ENCODE results near the gene CXCL10.

Gene CXCL10

DNA sequence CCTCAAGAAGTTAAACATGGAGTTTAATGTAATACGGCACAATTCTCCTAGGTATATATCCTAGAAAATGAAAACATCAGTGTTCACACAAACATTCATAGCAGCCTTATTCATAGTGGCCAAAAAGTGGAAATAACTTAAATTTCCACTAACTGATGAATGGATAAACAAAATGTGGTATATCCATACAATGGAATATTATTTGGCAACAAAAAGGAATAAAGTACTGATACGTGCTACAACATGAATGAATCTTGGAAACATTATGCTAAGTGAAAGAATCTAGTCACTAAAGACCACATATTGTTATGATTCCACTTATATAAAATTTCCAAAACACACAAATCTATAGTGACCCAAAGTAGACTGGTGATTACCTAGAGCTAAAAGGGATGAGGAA is 47.1 kb downstream of the CXCL10 start:
- FAIRE-seq (no peak), DNase-seq (ENCODE audit: insufficient read length) (no peak)
- TF ChIP-seq TAF1 (IDR thresholded peaks at IDR 0.05; ENCODE audit: borderline replicate concordance, low read depth, low read length) (no peak), POLR2A (IDR thresholded peaks at IDR 0.05; ENCODE audit: low read depth, low read length) (no peak), POLR2AphosphoS5 (IDR thresholded peaks at IDR 0.05; ENCODE audit: low read depth, low read length) (no peak)

DNA sequence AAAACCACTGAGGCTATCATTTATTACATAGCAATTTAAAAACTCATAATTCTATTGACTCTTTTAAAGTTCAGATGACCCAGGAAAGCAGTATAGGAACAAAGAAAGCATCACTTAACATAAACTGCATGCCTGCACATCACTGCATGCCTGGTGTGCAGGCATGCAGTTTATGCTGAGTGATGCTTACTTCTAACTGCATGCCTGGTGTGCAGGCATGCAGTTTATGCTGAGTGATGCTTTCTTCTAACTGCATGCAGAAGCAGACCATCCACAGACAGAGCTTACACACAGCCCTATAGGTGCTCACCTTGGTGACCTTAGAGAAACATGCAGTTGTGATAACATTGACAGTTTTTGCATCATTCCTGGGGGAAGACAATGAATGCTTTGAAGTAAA is 49.5 kb downstream of the CXCL10 start:
- FAIRE-seq: no peak
- no peak for TF ChIP-seq POLR2A (IDR thresholded peaks at IDR 0.05; ENCODE audit: low read depth, low read length)
- no peak for TF ChIP-seq TAF1 (IDR thresholded peaks at IDR 0.05; ENCODE audit: borderline replicate concordance, low read depth, low read length)
- no peak for TF ChIP-seq POLR2AphosphoS5 (IDR thresholded peaks at IDR 0.05; ENCODE audit: low read depth, low read length)
- DNase-seq (ENCODE audit: insufficient read length): no peak

Measured in GM12892 (cell line).